GM21526 (cell line): ENCODE results near the gene LHX2.
"Not testable (repeated sequence)": the region's sequence is repeated elsewhere in the genome, so short reads cannot be mapped to it uniquely, and the experiment has no call there.

Experiments used
- ATAC-seq: cut with Tn5 transposase; IDR thresholded peaks from one replicate; pipeline ENCODE4 v1.9.1; 2021; ENCODE audit warnings: moderate library complexity; ENCODE audit not compliant: unreplicated experiment, low FRiP score

Gene LHX2

GRCh38 chr9:124011460-124012301, at the start of gene LHX2:
TSS of gene LHX2 (plus strand) at chr9:124011768. CDS start at chr9:124012349, 581 bp downstream.
- ATAC-seq: peak; percentile 44

- no peak for ATAC-seq
Measured at GRCh38 chr9:123964761-123965160, 46.8 kb upstream of the LHX2 start.

- no peak for ATAC-seq
Measured at GRCh38 chr9:123965801-123966686, 45.5 kb upstream of the LHX2 start.

- ATAC-seq: no peak
Measured at GRCh38 chr9:123967323-123967722, 44.2 kb upstream of the LHX2 start.

GRCh38 chr9:123972618-123973017, 39.0 kb upstream of the LHX2 start:
- ATAC-seq: no peak

- ATAC-seq: no peak
Measured at GRCh38 chr9:123973590-123974223, 37.9 kb upstream of the LHX2 start.

DNA sequence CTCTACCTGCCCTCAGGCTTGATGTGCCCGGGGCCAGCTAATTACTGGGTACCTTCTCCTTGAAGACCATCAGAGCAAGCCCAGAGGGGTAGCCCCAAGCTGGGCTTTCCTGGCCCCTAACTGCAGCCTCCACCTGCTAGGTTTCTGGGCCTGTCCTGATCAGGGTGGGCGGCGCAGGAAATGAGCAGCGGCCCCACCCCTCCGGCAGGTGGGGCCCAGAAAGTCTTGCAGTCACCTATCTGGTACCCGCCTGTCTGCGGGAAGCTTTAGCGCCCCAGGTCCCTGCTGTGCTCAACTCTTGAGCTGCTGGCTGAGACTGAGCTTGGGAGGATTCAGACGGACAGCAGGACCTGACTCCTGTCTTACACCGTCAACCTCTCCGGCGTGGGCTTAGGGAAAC, 37.1 kb upstream of the LHX2 start:
- no peak for ATAC-seq

DNA sequence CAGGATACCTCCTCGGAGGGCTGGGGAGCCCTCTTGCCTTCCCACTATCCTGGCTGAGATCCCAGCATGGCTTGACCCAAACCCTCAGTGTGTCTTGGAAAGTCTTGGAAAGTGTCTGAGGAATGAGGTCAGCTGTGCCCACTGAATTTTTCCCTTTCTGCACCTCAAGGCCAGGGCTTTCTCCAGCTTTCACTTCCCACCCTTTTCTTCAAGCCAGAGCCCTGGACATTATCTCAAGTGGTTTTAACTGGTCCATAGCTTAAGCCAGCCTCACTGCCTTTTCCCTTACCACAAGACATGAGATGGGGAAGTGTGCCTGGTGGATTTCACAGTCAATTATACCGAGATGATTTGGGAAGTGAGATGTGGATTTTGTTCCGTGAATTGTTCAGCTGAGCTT, 35.7 kb upstream of the LHX2 start:
- no peak for ATAC-seq

- not testable (repeated sequence) for ATAC-seq
Measured at GRCh38 chr9:123976579-123976978, 35.0 kb upstream of the LHX2 start.

DNA sequence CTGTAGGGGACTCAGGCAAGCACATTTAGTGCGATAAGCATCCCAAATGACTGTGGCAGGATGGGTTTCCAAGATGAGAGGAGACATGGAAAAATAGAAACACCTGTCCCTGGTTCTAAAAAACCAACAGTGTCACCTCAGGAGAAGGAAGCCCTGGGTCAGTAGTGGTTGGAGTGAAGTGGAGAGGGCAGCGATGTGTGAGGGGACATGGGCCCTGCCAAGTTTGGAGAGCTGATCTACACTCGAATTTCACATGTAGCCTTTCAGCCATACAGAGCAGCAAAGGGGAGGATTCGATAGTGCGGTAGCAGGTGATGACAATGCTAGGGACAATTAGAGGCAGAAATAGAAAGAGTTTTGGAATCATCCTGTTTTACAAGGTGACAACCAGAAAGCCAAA, 32.6 kb upstream of the LHX2 start:
- no peak for ATAC-seq

DNA sequence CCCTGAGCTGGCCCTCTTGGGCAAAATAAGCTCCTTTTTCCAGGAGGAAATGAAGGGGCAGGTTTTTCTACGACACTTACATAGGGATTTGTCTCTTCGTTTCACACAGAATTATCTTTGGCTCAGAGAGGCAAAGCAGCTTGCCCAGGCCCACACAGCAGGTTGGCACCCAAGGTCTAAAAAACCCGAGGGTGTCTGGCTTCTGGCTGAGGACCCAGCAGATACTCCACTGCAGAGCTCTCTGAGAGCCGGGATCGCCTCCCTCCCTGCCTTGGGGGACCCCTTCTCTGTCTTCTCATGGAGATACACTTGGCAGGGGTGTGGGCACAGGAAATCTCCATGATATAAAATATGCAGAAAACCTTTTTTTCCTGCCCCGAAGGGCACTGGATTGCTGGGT, 29.0 kb upstream of the LHX2 start:
- no peak for ATAC-seq

- ATAC-seq: no peak
Measured at GRCh38 chr9:123983047-123983446, 28.5 kb upstream of the LHX2 start.

DNA sequence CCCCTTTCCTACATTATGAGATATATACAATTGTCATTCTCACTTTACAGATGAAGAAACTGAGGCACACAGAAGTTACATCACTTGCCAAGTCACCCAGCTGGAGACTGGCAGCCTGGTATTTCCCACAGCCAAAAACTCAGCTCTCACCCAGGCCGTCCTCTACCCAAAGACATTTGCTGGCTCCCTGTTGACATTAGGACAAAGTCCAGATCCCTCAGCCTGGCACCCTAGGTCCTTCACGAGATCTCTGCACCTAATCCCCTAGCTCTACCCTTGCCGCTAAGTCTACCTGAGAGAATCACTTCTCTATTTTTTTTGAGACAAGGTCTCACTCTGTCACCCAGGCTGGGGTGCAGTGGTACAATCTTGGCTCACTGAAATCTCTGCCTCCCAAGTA, 26.8 kb upstream of the LHX2 start:
- ATAC-seq: no peak

GRCh38 chr9:123985869-123986268, 25.7 kb upstream of the LHX2 start:
- ATAC-seq: no peak

DNA sequence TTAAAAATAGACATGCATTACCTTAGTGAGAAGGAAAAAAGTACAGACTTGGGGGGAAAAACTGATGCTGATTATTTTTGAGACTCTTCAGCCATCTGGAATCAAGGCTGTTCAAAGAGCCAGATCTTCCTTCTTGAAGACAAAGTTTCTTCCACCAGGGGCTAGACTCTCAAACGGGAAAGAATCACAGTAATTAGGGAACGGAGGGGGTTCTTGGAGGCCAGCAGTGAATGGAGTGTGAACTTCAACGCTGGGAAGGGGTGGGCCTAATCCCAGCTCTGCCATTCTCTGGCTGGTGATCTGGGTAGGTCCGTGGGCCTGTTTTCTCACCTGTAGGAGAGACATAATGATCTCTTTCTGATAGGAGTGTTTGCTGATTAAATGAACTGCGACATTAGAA, 21.1 kb upstream of the LHX2 start:
- ATAC-seq: no peak

GRCh38 chr9:123992679-123993078, 18.9 kb upstream of the LHX2 start:
- ATAC-seq: not testable (repeated sequence)

GRCh38 chr9:123996731-123997421, 14.7 kb upstream of the LHX2 start:
- no peak for ATAC-seq

GRCh38 chr9:123997665-123998277, 13.8 kb upstream of the LHX2 start:
- no peak for ATAC-seq

DNA sequence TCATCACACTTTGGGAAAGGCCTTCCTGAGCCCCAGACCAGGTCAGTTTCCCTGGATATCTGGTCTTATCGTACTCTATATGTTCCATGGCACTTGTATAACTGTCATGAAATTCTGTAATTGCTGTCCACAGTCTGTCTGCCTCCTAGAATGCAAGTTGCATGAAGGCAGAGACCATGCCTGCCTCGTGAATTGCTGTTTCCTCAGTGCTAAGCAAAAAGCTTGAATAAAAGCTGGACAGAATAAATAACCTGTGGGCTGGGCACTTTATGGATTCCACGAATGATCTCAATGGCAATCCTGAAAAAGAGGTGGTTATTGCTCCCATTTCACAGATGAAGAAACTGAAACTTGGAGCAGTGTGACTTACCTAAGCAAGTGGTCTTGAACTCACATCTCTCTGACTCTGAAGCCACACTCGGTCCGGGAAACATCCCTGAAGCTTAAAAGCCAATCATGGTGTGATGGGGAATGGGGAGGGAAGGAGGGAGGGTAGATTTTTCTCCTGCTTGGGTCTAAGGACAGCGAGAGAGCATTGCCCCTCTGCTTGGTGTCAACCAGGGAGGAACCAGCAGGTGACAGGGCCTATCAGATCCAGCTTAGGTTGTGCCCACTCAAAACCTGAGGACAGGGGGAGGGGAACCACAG, 13.2 kb upstream of the LHX2 start:
- ATAC-seq: no peak
